GM21528 (cell line): ENCODE measurements around the gene ST6GALNAC2.
"Not testable (repeated sequence)": the region's sequence is repeated elsewhere in the genome, so short reads cannot be mapped to it uniquely, and the experiment has no call there.

Experiments
- ATAC-seq: cut with Tn5 transposase; IDR thresholded peaks from one replicate; pipeline ENCODE4 v1.9.1; 2021; ENCODE audit warnings: mild to moderate bottlenecking, moderate library complexity; ENCODE audit not compliant: unreplicated experiment, low FRiP score

ST6GALNAC2 gene

DNA sequence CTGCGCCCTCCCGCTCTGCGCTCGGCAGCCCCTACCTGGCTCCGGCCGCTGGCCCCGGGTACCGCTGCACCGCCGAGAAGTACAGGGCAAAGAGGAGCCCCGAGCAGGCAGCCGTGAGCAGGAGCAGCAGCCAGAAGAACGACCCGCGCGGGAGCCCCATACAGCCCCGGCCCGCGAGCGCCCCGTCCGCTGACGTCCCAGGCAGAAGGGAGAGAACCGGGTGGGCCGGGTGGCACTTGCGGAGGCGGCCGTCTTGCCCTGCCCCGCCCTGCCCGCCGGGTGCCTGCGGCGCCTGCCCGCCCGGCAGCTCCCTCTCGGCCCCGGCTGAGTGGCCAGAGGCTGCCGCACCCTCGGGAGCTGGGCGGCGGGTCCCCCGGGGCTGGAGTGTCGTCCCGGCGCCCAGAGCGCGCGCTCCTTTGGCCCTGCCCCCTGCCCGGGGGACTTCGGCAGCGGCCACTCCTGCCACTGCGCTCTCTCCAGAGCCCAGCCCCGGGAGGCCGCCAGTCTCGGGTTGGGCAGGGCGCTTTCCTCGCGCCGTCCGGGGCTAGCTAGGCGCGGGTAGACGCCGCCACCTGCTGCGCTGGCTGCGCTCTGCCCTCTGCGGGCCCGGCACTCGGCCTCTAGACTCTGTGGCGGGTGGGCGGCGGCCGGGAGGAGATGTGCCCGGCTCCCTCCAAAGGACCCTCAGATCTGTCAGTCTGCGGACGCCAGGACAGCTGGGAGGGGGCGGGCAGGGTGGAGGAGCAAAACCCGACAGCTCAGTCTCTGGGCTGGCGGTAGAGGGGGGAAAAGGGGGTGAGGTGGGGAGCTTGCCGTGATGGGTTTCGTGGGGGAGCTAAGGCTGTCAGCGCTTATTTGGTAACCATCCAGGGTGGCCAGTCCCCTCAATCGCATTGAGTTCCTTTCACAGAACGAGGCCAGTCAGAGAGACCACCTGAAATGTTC lies at the start of gene ST6GALNAC2:
Gene ST6GALNAC2, minus strand, starts transcription at position 212 of the 945 bp plus-strand sequence. Its CDS starts 52 bp downstream, at position 160.
- no peak for ATAC-seq

DNA sequence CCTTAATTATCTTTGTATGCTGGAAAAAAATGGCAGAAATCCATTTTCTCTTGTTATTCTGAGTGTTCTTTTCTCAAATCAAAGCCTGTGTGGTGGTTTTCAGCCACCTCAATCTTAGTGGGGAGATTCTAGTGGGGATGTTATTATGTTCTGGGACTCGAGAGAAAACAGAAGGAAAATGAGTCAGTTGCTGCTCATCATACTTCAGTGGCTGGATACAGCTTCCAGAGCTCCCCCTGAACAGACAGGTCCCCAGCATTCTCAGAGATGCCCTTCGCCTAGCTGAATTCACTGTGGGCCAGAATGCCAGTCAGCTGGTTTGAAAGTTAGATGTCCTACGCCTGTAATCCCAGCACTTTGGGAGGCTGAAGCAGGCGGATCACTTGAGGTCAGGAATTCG lies 49.4 kb upstream of the ST6GALNAC2 start:
- ATAC-seq: no peak

DNA sequence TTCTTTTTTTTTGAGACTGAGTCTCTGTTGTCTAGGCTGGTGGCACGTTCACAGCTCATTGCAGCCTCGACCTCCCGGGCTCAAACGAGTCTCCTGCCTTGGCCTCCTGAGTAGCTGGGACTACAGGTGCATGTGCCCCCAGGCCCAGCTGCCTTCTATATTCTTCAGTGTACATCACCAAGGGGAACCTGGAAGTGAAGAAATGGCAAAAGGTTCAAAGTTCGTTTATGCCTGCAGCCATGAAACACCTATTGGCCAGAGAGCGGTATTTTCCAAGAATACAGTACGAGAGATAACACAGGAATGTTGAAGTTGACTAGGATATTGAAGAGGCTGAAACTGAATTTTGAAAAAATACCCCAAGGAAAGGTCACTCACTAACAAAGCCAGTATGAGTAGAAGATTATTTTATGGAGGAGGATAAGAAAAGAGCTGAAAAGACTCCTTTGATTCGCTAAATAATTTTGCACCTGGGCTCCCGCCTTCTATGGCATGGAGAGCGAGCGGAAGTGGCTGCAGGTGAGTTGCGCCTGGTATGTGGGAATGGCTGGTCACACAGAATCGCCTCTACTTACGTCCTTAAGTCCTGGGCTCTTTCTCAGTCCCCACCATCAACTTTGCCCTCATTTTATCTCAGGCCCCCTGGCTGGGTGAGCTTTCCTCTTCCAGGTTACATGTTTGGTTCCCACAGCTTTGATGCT lies 48.1 kb upstream of the ST6GALNAC2 start:
- no peak for ATAC-seq

DNA sequence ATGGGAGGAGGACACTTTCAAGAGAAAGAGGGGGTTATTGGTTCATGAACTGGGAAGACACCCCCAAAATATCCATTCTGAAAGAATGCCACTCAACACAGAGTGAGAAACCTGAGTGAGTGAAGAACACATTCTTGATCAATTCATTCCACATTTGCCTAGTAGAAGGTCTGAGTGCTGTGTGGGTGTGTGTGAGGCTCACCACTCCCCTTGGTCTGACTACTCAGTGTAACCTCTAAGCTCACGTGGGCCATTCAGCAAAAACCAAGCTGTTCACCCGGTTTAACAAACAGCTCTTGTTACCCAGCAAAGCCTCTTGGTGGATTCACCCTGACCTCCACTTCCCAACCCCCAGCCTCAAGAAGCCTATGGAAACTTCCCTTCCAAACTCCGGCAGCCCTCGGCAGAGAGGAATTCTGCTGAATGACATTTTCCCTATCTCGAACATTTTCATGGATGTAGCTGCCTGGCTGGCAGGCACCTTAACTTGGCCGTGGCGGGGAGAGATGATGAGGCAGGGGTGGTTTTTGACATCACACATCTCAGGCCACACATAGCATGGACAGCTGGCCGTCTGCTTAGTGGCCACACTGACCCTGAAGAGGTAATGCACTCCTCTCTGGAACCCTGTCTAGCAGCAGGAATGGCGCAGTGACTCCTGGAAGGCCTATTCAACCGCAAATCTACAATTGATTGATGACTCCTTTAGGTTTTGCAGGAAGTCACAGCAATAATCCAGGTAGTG lies 46.3 kb upstream of the ST6GALNAC2 start:
- no peak for ATAC-seq

DNA sequence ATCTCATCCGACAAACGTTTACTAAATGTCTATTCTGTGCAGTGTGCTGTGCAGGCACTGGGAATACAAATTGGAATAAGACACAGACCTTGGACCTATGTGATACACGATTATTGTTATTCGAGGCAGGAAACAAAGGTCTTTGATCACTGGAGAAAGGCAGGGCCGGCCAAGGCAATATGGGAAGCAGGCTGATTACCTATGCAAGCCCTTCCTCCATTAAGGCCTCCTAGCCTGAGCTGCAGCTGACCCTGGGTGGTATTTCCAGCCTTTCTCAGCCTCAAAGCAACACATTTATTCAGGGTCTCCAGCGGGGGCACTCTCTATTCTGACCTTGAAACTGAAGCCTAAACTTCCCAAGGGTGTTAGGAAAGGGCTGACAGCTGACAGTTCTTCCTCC lies 44.5 kb upstream of the ST6GALNAC2 start:
- ATAC-seq: no peak

DNA sequence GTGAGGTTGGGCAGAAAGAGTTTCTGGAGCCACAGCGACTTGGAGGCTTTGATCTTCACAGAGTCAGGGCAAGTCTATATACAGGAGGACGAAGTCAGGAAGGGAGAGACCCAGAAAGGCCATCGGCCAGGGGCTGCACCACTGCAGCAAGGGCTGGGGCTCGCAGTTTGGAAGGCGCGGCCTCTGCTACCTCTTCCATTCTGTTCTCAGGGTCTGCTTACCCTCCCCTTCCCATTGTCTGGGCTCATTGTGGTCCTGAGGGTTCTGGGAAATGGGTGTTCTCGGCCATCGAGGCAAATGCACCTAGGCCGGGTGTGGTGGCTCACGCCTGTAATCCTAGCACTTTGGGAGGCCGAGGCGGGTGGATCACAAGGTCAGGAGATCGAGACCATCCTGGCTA lies 41.9 kb upstream of the ST6GALNAC2 start:
- ATAC-seq: no peak

DNA sequence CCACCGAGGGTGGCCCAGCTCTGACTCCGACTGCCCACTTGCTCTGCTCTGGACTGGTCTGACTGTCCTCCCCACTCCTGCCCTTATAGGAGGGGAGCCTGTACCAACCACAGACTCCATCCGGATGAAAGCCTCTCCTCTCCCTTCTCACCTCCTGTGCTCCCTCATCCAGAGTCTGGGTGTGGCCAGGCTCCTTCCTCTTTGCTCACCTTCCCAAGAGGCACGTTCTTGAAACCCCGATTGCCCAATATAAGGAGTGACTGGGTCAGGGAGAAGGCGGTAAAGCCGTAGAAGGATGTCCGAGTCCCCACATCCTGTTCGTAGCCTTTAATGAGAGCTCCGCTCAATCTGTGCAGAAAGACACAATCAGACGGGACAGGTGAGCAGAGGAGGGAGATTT lies 40.8 kb upstream of the ST6GALNAC2 start:
- ATAC-seq: no peak

DNA sequence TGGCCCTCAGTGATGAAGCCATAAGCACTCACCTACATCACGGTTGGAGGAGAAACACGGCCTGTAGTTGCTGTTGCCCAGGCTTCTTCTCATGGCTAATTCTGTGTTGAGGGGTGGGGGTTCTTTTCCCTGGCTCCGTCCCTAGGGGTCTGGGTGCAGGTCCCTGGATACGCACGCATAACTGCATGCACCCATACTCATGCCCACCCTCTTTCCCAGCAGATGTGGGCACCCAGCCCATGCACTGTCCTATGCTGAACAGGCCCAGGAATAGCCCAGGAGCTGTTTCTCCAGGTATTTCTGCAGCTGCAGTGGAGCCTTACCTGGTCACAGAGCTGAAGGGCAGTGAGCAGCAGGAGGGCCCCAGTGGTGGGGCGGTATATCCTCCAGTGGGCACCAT lies 39.8 kb upstream of the ST6GALNAC2 start:
- ATAC-seq: no peak

DNA sequence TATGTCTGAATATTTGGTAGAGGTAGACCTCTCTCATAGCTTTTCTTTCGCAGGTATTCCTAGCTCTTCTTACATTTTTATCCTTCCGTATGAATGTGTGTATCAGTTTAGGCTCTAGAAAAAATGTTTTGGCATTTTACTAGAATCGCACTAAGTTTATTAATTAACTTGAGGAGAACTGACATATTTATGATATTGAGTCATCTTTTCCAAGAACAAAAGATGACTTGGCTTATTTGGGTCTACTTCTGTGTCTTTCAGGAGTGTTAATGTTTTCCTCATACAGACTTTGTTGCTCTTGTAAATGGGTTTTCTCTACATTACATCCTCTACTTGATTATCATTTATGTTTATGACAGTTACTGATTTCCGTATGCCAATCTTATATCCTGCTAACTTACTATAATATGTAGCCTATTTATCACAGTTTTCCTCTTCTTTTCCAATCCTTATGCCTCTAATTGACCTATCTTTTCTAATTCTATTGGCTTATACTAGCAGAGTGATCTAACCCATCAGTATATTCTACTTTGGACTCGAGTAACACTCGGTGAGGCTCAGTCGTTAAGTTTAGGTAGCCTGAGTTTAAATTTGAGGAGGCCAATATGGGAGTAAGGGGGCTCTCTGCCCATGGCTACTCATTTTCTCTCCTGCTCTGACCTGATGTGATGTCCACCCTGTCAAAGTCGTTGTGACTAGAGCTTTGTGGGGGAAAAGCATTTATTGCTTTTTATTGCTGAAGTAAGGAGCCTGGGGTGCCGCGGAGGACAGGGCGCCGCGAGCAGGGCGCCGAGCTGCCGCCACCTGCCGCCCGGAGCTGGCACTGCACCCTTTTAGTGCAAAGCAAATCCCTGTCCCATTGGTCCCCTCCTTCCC lies 37.8 kb upstream of the ST6GALNAC2 start:
- ATAC-seq: no peak

DNA sequence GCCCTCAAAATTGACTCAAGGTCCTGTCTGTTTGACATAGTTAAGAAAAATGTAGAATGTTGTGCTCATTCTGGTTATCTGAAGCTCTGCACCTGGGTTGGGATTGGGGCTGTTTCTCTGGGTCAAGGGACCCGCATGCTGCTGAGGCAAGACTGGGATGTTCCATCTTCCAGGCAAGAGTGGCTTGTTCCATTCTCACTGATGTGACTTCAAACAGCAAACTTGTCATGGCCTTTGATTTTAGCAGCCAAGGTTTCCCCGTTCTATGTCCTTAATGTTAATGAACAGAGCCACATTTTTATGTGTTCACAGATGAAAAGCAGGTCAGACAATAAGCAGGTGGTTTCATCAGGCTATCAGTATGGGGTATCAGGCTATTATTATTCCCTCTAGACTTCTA lies 32.2 kb upstream of the ST6GALNAC2 start:
- ATAC-seq: no peak

DNA sequence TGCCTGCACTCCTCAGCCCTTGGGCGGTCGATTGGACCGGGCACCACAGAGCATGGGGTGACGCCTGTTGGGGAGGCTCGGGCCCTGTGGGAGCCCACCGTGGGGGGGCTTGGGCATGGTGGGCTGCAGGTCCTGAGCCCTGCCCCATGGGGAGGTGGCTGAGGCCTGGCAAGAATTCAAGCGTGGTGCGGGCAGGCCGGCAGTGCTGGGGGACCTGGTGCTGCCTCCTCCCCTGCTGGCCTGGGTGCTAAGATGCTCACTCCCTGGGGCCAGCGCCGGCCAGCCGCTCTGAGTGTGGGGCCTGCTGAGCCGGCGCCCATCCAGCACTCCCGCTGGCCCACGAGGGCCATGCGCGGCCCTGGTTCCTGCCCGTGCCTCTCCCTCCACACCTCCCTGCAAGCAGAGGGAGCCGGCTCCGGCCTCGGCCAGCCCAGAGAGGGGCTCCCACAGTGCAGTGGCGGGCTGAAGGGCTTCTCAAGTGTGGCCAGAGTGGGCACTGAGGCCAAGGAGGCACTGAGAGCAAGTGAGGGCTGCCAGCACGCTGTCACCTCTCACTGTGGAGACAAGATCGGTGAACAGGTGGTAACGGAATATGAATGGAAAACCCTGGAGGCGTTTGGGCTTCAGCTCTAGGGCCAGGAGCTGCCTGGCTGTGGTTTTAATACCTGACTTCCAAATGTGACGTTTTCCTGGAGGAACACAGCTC lies 29.4 kb upstream of the ST6GALNAC2 start:
- ATAC-seq: no peak

DNA sequence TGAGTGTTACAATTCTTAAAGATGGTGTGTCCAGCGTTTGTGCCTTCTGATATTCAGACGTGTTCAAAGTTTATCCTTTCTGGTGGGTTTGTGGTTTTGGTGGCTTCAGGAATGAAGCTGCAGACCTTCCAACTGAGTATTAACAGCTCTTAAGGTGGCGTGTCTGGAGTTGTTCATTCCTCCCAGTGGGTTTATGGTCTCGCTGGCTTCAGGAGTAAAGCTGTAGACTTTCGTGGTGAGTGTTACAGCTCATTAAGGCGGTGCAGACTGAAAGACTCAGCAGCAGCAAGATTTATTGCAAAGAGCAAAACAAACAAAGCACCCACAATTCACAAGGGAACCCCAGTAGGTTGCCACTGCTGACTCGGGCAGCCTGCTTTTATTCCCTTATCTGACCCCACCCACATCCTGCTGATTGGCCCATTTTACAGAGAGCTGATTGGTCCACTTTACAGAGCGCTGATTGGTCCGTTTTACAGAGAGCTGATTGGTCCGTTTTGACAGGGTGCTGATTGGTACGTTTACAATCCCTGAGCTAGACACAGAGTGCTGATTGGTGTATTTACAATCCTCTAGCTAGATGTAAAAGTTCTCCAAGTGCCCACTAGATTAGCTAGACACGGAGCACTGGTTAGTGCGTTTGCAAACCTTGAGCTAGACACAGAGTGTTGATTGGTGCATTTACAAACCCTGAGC lies 28.6 kb upstream of the ST6GALNAC2 start:
- not testable (repeated sequence) for ATAC-seq

DNA sequence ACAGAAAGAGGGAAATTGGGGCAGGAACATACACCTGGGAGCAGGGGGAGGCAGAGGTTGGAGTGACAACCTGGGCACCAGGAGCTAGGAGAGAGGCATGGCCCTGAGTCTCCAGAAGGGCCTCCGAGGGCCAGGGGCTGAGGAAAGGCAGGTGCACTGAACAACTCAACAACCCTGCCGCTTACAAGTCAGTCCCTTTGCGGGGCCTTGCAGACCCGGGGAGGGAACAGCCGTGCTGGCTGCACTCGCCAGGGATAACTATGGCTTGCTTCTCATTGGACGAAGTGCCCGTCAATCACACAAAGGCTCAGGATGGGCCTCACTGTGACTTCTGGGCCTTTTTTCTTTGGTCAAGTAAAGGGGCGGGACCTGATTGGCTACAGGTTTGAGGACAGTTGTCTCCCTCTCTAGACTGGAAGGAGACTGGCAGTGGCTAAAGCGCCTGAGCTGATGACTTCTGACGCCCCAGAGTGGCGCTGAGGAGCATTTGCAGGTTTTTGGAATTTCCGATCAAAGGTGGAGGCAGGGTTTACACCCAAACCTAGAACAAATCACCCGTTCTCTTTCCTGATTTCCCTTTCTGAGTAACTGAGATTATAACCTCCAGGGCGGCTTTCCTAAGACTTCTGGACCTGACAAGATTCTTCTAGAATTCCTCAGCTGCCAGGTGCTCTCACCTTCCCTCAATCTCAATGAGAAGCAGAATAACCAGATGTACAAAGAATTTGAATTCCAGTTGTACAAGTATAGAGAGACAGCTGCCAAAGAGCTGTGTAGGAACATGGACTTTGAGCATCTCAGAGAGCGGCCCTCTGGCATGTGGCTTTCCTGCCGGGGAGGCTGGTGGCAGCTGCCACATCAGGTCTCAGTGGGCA lies 27.6 kb upstream of the ST6GALNAC2 start:
- no peak for ATAC-seq

DNA sequence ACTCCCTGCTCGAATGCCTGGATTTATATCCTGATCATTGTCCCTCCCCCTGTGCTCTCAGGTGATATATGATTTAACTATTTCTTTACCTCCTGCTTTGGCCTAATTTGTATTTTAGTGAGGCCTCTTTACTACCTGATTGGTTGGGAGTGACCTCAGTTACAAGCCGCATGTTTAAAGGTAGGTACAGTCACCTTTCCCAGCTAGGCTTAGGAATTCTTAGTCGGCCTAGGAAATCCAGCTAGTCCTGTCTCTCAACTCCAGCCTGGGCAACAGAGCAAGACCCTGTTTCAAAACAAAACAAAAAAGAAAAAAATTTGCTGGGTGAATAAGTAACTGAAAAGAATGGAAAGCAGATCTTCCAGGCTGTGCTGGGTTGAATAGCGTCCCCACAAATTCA lies 26.8 kb upstream of the ST6GALNAC2 start:
- no peak for ATAC-seq

DNA sequence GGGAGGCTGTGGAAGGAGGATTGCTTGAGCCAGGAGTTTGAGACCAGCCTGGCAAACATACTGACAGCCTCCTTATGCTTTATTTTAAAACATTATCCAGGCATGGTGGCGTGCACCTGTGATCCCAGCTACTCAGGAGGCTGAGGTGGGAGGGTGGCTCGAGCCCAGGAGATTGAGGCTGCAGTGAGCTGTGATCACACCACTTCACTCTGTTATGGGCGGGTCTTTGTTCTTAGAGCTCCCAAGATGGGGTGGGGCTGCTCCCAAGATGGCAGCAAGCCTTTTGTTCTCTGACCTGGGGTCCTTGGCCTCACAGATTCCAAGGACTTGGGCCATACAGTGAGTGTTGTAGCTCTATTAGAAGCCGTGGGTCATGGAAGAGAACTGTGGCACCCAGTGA lies 26.1 kb upstream of the ST6GALNAC2 start:
- ATAC-seq: no peak

DNA sequence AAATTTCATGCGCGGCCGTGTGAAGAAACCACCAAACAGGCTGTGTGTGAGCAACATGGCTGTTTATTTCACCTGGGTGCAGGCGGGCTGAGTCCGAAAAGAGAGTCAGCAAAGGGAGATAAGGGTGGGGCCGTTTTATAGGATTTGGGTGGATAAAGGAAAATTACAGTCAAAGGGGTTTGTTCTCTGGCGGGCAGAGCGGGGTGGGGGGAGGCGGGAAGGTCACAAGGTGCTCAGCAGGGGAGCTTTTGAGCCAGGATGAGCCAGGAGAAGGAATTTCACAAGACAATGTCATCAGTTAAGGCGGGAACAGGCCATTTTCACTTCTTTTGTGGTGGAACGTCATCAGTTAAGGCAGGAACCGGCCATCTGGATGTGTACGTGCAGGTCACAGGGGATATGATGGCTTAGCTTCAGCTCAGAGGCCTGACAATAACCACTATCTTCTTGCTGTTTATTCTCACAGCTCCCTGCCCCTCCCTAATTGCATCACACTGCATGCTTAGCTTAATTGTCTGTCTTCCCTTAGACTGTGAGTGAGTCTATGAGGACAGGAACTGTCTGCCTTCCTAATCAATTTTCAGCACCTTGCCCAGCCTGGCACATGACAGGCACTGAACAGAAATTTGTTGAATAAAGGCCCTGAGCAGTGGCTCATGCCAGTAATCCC lies 25.6 kb upstream of the ST6GALNAC2 start:
- ATAC-seq: not testable (repeated sequence)

DNA sequence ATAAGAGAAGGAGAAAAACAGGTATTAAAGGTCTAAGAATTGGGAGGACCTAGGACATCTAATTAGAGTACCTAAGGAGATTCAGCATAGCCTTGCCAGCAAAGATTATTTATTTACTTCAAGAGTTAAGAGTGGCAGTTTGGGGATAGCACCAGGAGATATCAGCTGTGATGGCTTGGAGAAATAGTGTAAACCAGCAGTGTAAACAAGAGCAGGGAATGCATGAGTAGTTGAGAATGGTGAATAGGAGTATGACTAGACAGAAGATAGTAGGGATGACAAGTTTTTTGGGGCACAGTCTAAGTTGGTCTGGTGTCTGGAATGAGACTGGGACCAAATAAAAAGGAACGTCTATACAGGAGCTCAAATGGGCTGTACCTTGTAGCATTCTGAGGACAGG lies 21.0 kb upstream of the ST6GALNAC2 start:
- ATAC-seq: not testable (repeated sequence)
